Psoas muscle (tissue), 8 donors: Measurements from ENCODE around the gene SHROOM3. TPM values are rescaled to one million over a fixed set of nuclear protein-coding genes. Genes with fewer than 3 reads are reported as not detected.

Experiments
- ATAC-seq, 4 donors: fragments of 200-7000 bp; cut with Tn5 transposase; one replicate each; pipeline ENCODE4 v1.9.1; 2020; ENCODE audit warnings: moderate library complexity in 3 of 4, mild to moderate bottlenecking in 2 of 4
- DNase-seq, 2 donors: peaks; one replicate each; pipeline ENCODE4 v3.0.0-alpha.2; 2020
- H3K27ac ChIP-seq: fragments of 200-600 bp; one replicate; pipeline ENCODE4 v1.8.0; 2022
- H3K27me3 ChIP-seq, 3 donors: fragments of 200-600 bp in 1 of 3; one replicate each; pipeline versions ENCODE4 v1.6.1 to v1.8.0; 2013 to 2022; ENCODE audit warnings: low read length in 2 of 3, mild to moderate bottlenecking in 2 of 3, moderate library complexity in 1 of 3; ENCODE audit not compliant: insufficient read depth in 3 of 3
- H3K36me3 ChIP-seq, 2 donors: fragments of 200-600 bp in 1 of 2; one replicate each; pipeline versions ENCODE4 v1.6.1 to v1.8.0; 2013 to 2022; ENCODE audit warnings: low read depth in 1 of 2, mild to moderate bottlenecking in 1 of 2, moderate library complexity in 1 of 2; ENCODE audit not compliant: insufficient read depth in 1 of 2
- H3K4me1 ChIP-seq: fragments of 200-600 bp; one replicate; pipeline ENCODE4 v1.8.0; 2022
- H3K4me3 ChIP-seq: fragments of 200-600 bp; one replicate; pipeline ENCODE4 v1.8.0; 2022; ENCODE audit warnings: mild to moderate bottlenecking
- H3K9me3 ChIP-seq: fragments of 200-600 bp; one replicate; pipeline ENCODE4 v1.8.0; 2022
- CTCF ChIP-seq: fragments of 200-600 bp; IDR thresholded peaks from one replicate; pipeline ENCODE4 v1.8.0; 2022; ENCODE audit warnings: antibody characterized with exemption
- WGBS, 3 donors: extraction: QIAGEN DNeasy Blood & Tissue Kit; methylation state at CpG; one replicate each; pipeline versions ENCODE4 v1.1.6 to v1.1.7; 2013; 5-methylcytosine and 5-hydroxymethylcytosine counted together
- intact Hi-C, 2 donors: fragments of 100-400 bp; cut with DNase I; formaldehyde crosslinking; loops; one replicate each; pipeline versions ENCODE4 v1.11.0 to v1.14.2; 2022
- polyA plus RNA-seq, 3 donors: library from polyadenylated mRNA; stranded (reverse); fragments of 200-250 nt; gene quantifications; one replicate each; pipeline ENCODE4 v1.2.3, GENCODE V29; 2013
- total RNA-seq, 4 donors: library from RNA; stranded (reverse); fragmentation: NEBNext Ultra II Directional in 2 of 4; extraction: Animal tissue kit (Norgen Biotek cat#: 25700) in 2 of 4; gene quantifications; one replicate each; pipeline versions ENCODE4 v1.2.1 to v1.2.4, GENCODE V29; 2021 to 2023
- donor health status: healthy with polysubstance abuse.
- donor health status: DM: no; HTN: no; CAD: no; lungs with moderate emphysema.
- donor health status: Bipolar disorder and iron deficiency.
- donor health status: healthy.
- donor health status: DM: yes; HTN: yes; CAD: no.
- donor health status: DM: no; HTN: no; CAD: no.
- donor health status: DM: no; HTN: no; CAD: no.
- donor health status: DM: yes; HTN: yes; CAD: no.

The SHROOM3 gene
- total and polyA plus RNA-seq, 7 donors, result 0.01 to 0.79 (median 0.06) TPM

GRCh38 chr4:76640353-76640910 is 205.4 kb downstream of the SHROOM3 start:
- Histone ChIP-seq H3K36me3 (no peaks in the 10 kb centered on the region), H3K4me3 (no peak overlapping the region), H3K27ac (no peak overlapping the region), H3K27me3 (no peaks in the 10 kb centered on the region), H3K9me3 (no peaks in the 10 kb centered on the region), H3K4me1 (no peaks in the 10 kb centered on the region)
- intact Hi-C loops, result no loop called here
- ATAC-seq, result no peak
- no peak for DNase-seq
- no peak for TF ChIP-seq CTCF
- 26 to 45% (median 34%) methylated on average over 6 of the region's 6 CpGs for WGBS, 3 donors

GRCh38 chr4:76641351-76641750 is 206.3 kb downstream of the SHROOM3 start:
- Histone ChIP-seq H3K27me3 (no peaks in the 10 kb centered on the region), H3K4me1 (no peaks in the 10 kb centered on the region), H3K36me3 (no peaks in the 10 kb centered on the region), H3K4me3 (no peak overlapping the region), H3K27ac (no peak overlapping the region), H3K9me3 (no peaks in the 10 kb centered on the region)
- WGBS, 3 donors, result 87 to 90% (median 88%) methylated on average over 4 of the region's 4 CpGs
- TF ChIP-seq CTCF, result no peak
- ATAC-seq (no peak), DNase-seq (no peak)
- intact Hi-C loops, result no loop called here

- H3K36me3 ChIP-seq, result no peaks in the 10 kb centered on the region
- no peak overlapping the region for H3K27ac ChIP-seq
- no peaks in the 10 kb centered on the region for H3K4me1 ChIP-seq
- H3K4me3 ChIP-seq, result no peak overlapping the region
- no peak for TF ChIP-seq CTCF
- intact Hi-C loops, result no loop called here
- no peaks in the 10 kb centered on the region for H3K9me3 ChIP-seq
- H3K27me3 ChIP-seq, result no peaks in the 10 kb centered on the region
- DNase-seq (no peak), ATAC-seq (no peak)
- WGBS, 3 donors, result 85 to 90% (median 88%) methylated on average over 2 of the region's 2 CpGs
These were observed 206.7 kb downstream of the SHROOM3 start for GRCh38 chr4:76641758-76642157.

GRCh38 chr4:76644831-76645485 is 209.9 kb downstream of the SHROOM3 start:
- intact Hi-C loops, result no loop called here
- H3K9me3 ChIP-seq, result no peaks in the 10 kb centered on the region
- TF ChIP-seq CTCF, result no peak
- no peak for ATAC-seq
- no peaks in the 10 kb centered on the region for H3K36me3 ChIP-seq
- no peak overlapping the region for H3K4me3 ChIP-seq
- no peaks in the 10 kb centered on the region for H3K4me1 ChIP-seq
- no peak overlapping the region for H3K27ac ChIP-seq
- 85 to 90% (median 90%) methylated on average over 8 of the region's 8 CpGs for WGBS, 3 donors
- H3K27me3 ChIP-seq, result no peaks in the 10 kb centered on the region
- DNase-seq, result no peak

GRCh38 chr4:76649086-76649485 is 214.1 kb downstream of the SHROOM3 start:
- Histone ChIP-seq H3K9me3 (no peaks in the 10 kb centered on the region), H3K4me1 (no peaks in the 10 kb centered on the region), H3K36me3 (no peaks in the 10 kb centered on the region), H3K27ac (no peak overlapping the region), H3K4me3 (no peak overlapping the region), H3K27me3 (no peaks in the 10 kb centered on the region)
- WGBS, 3 donors, result 88 to 95% (median 89%) methylated on average over 1 of the region's 1 CpG
- TF ChIP-seq CTCF, result no peak
- intact Hi-C loops, result no loop called here
- DNase-seq (no peak), ATAC-seq (no peak)
